GM19023 (cell line): Measurements from ENCODE around the gene SLC39A11.

Source experiments
- ATAC-seq: cut with Tn5 transposase; IDR thresholded peaks from one replicate; pipeline ENCODE4 v1.9.1; 2021; ENCODE audit warnings: mild to moderate bottlenecking, moderate library complexity; ENCODE audit not compliant: unreplicated experiment

The SLC39A11 gene

GRCh38 chr17:73045724-73046123 is 46.8 kb downstream of the SLC39A11 start:
- no peak for ATAC-seq

DNA sequence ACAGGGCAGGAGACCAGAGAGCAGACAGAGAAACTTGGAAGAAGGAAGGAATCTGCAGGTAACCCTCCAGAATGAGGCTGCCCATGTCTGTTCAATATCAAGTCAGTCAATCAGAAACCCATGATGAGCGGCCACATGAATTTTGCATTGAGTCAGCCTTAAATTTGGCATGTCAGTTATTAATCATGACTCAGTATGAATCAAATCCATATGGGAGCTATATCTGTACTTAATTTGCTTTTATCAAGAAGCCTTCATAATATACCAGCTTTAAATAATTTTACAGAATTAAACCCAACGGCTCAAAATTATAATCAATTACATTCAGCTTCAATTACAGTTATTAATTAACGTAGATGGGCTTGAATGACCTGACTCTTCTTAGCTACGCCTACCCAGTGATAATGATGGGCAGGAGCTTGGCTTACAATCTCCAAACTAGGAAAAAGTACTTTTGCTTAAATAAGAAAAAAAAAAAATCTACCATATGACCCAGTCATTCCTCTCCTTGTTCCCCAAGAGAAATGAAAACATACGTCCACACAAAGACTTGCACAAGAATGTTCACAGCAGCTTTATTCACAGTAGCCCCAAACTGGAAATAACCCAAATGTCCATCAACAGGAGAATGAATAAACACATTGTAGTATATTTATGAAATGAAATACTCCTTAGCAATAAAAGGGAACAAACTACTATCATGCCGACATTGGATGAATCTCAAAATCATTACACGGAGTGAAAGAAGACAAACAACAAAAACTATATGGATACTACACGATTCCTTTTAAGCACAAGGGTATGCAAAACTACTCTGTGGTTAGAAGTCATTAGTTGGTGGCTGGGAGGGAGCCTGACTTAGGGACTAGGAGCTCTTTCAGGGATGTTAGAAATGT is 48.6 kb downstream of the SLC39A11 start:
- no peak for ATAC-seq

DNA sequence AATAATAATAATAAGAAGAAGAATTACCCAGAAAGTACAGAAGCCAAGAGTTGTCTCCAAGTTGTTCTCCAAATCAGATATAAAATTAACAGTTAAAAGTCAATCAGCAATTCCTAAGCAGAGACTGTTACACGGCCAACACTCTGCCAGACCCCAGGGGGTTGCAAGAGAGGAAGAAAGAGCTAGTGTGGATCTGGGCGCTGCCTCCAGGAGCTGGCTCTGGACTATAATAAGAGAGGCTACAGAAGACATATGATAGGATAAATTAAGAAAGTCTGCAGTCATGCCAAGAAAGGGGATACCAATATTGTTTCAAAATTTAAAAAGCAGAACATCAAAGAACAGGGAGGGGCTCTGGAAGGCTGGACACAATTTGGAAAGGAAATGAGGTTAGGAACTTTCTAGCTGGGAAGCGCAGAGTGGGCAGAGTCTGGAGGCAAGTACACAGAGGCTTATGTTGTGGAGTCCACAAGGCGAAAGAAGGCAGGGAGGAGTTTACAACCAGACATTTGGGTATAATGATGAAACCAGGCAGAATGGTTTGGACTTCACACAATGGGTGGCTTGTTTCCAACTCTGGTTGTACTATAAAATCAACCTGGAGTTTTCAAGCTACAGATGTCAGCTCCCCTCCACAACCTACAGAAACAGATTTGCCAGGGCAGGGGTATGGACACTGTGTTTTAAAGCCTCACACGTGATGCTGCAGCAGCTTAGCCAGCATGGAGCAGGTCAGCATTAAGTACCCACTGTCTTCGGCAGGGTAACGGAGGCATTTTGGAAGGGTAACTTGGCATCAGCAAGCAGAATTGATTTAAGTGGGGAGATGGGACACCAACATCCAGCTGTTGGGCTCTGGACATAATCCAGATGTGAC is 49.4 kb downstream of the SLC39A11 start:
- no peak for ATAC-seq

GRCh38 chr17:73042225-73042624 is 50.3 kb downstream of the SLC39A11 start:
- ATAC-seq, result no peak

GRCh38 chr17:73039282-73039681 is 53.2 kb downstream of the SLC39A11 start:
- no peak for ATAC-seq

DNA sequence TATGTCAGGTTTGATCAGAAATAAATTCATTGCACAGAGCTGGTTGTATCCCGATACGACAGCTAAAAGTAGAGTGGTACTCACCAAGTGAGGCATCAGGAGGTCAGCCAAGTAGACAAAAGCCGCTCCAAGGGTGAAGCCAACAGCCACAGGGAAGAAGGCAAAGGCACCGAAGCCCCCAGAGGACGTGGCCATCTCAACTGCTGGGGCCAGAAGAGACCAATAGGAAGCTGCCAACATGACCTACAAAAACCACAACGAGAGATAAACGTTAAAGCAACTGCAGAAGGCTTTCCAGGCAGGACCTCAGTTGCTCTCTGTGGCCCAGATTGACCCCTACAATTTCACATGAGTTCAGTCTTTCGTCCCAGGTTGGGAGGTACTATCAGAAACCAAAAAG is 61.0 kb downstream of the SLC39A11 start:
- no peak for ATAC-seq

- no peak for ATAC-seq
These were observed 61.5 kb downstream of the SLC39A11 start for GRCh38 chr17:73030995-73031394.

DNA sequence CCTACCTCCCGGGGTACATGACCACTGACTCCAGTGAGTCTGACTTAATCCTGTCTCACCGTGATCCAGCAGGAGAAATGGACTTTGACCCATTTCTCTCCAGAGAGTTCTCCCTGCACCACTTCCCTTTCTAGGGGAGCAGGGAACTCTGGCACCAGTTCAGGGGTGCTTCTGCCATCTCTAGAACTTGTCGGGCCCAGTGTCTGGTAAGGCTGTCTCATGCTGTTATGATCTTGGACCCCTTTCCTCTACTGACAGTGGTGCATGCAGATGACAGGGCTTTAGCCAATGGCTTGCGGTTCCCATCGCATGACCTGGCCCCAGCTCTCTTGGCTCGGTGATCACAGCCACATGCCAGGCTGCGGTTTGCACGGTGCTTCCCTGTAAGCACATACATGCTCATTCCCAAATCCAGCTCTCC is 62.0 kb downstream of the SLC39A11 start:
- no peak for ATAC-seq

GRCh38 chr17:73029991-73030390 is 62.5 kb downstream of the SLC39A11 start:
- no peak for ATAC-seq

DNA sequence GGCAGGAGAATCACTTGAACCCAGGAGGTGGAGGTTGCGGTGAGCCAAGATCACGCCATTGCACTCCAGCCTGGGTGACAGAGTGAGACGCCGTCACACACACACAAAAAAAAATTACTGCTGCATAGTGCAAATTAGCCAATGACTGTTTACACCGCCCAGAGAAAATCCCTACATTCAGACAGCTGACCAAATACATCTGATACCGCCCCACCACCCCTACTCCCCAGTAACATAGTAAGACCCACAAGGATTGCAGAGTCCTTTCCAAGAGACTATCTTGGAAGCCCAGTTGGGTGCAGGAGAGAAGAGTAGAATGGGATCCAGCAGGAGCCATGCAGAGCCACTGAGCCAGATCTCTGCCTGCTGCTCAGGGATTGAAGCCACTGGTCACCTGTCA is 63.5 kb downstream of the SLC39A11 start:
- no peak for ATAC-seq

DNA sequence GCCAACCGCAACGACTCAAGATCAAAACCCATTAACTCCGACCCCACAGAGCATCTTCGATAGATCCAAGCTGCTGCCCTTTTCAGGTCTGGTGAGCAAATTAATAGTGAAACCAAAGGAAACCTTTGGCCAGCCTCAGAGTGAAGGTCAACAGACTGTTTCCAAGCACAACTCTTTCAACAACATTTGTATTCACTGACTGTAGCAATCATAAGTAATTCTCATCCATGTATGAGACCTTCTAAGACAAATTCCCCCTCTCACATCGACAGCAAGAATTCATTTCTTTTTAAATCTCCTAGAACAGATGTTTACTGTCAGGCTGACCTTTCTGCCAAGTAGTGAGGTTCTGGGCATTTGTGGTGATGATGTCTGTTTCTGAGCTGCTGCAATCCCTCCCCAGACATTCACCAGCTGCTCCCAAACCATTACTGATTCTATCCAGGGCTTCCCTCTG is 64.2 kb downstream of the SLC39A11 start:
- ATAC-seq, result no peak

DNA sequence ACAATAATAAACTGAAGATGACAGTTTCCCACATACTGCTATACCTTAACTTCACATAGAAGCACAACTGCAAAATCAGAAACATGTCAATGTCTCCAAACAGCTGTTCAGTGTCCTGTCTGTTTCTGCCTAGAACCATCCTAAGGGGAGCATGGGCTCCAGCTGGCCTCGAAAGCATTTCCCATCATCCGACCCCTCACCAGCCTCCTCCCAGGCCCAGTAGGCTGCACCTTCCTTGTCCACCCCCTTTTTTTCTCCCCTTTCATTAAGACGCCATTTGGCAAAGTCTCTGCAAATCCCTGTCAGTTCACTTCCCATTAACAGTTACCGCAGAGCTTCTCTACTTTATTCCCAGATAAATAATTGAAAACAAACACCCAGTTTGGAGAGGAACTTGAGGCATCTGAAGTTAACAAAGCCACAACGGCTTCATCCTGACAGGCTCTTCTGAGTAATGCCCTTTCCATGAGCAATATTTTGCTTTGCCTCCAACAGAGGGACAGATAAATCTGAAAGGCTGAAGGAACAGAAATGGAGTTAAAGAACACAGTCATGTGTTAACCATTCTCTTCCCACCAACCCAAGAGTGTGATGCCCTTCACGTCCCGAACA is 65.3 kb downstream of the SLC39A11 start:
- no peak for ATAC-seq

DNA sequence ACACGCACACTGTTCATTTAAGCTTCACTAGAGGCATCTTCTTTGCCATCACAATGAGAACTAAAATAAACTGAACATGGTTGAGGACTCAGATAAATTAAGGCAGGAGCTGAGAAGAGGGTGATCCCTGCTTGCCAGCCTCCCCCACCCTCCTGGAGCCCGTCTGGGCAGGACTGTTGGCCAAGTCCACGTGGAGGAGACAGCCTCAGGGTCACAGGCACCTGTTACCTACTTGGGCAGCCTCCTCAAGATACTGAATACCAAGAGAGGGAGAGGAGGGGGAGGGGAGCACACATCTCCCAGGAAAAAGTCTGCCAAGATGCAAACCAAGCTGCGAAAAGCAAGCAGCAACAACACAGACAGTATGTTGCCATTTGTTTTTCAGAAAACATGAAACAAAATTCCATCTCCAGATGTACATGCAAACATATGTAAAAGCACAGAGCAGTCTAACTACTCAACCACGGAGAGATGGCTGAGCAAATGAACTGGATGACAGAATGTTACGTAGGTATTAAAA is 67.4 kb downstream of the SLC39A11 start:
- no peak for ATAC-seq

GRCh38 chr17:73023759-73024158 is 68.7 kb downstream of the SLC39A11 start:
- ATAC-seq, result no peak

DNA sequence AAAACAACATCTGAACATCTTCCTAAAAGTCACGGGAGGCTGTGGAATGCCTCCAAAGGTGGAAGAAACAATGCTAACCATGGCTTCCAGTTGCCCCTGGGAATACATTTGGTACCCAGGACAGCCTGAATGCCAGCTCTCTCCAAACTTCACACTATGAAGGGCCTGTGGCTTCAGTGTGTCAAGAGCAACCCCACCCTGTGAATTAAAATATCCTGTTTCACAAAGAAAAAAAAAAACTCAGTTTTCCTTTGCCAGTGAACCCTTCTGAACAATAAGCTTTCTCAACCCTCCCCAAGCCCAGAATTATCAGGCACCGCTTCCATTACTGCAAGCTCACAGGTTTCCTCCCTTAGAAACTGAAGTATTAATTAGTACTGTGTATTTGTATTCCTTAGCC is 69.8 kb downstream of the SLC39A11 start:
- no peak for ATAC-seq

GRCh38 chr17:73021771-73022170 is 70.7 kb downstream of the SLC39A11 start:
- no peak for ATAC-seq

DNA sequence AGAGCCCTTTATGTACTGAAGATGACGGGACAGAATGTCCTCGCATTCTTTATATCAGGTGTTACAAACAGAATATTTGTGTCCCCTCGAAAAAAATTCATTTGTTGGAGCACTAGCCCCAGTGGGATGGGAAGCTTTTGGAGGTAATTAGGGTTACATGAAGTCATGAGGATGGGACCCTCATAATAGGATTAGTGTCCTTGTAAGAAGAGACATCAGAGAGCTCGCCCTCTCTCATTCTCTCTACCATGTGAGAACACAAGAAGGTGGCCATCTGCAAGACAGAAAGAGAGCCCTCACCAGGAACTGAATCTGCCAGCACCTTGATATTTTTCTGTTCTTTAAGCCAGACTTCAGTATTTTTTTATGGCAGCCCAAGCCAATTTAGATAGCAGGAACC is 72.4 kb downstream of the SLC39A11 start:
- no peak for ATAC-seq

DNA sequence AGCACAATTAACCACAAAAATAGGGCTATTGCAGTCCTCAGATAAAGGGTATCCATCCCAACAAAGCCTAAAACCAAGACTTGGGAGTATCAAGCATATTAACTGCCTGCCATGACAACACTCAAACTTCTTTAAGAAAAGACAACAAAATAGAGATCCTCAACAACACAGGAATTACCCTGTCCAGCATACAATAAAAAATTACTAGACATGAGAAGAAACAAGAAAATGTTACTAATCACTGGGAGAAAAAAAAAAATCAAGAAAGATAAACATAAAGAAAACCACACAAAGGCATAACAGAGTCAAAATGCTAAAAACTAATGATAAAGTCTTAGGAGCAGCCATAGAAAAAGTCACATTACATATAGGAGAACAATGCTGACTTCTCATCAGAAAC is 73.9 kb downstream of the SLC39A11 start:
- ATAC-seq, result no peak

DNA sequence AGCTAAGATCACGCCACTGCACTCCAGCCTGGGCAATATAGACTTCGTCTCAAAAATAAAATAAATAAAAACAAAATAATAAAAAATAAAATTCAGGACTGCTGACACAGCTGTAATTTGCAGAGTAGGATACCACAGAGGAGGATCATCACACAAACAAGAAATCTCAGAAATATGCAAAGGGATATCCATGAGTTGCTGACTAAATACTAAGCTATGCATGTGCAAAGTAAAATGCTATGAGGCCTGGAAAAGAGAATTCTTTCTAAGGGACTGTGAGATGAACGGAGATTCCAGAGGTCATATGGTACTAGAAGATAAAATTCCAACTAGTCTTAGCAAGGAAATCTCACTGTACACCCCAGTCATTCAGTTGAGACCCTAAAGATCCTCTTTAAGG is 74.8 kb downstream of the SLC39A11 start:
- no peak for ATAC-seq

- ATAC-seq, result no peak
These were observed 76.7 kb downstream of the SLC39A11 start for GRCh38 chr17:73015722-73016276.
